ENCODE results near the gene PPARA. TPM values are rescaled to one million over a fixed set of nuclear protein-coding genes. Genes with fewer than 3 reads are reported as not detected.

PPARA gene
- total and polyA plus RNA-seq, 2 donors (not counting 3 experiments of a cell fraction or from before 2014, with no cell fraction given): 3.1 to 10.7 TPM

DNA sequence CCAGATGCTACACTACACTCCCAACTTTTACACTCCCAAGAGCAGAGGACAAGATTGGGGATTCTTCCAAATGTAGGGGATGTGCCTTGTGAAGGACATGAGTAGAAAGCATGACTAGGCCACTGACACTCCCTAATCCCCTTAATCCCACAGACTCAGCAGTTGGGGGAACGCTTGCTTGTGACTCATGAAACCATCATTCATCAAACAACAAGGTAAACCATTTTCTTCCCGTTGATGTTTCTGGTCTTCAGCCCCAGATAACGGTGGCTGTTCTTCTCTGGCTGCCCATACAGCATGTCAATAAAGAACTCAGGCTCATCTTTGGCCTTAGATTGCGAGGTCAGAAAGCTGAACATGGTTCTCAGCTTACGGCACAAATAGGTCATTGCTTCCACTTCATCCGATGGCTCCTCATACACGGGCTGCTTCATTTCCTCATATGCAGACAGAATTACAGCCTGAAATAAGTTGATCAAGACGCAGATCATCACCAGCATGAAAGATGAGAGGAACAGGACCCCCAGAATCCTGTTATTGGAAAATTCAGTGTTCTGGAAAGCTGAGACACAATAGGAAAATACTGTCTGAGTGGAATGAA is 106.1 kb downstream of the PPARA start:
- POLR2A ChIA-PET: no interaction called here
- Histone ChIP-seq H3K27ac (ENCODE audit: insufficient read depth, low read depth, low read length) (no peak overlapping the region), H3K4me3 (replicated peaks in 1 of 3; ENCODE audit: insufficient read depth in 1 of 3, low read depth in 1 of 3, low read length in 3 of 3) (no peak overlapping the region), H4K20me1 (replicated peaks; ENCODE audit: control insufficient read depth, extremely low read depth, insufficient read depth, low read length) (no peaks in the 10 kb centered on the region), H3K9me3 (replicated peaks; ENCODE audit: control insufficient read depth, insufficient read depth, low read length) (no peaks in the 10 kb centered on the region), H3K36me3 (ENCODE audit: control insufficient read depth in 2 of 2, extremely low read depth in 1 of 2, insufficient read depth in 2 of 2, low read length in 2 of 2) (no peaks in the 10 kb centered on the region), H3K27me3 (ENCODE audit: control insufficient read depth in 2 of 2, insufficient read depth in 2 of 2, low read length in 2 of 2) (peaks cover 33 to 45% of the 10 kb centered on the region in 2 experiments), H3K4me2 (ENCODE audit: insufficient read depth, low read length) (no peak overlapping the region), H3K9me1 (replicated peaks; ENCODE audit: control insufficient read depth, extremely low read depth, insufficient read depth, low read length) (no peaks in the 10 kb centered on the region), H3K4me1 (ENCODE audit: control insufficient read depth, extremely low read depth, insufficient read depth, low read length) (no peaks in the 10 kb centered on the region), H3K9ac (replicated peaks; ENCODE audit: extremely low read depth, insufficient read depth, low read length) (no peak overlapping the region), H2AFZ (ENCODE audit: low read depth, low read length) (no peak overlapping the region), H3K79me2 (ENCODE audit: control insufficient read depth, insufficient read depth, low read length) (no peaks in the 10 kb centered on the region)
- dilution Hi-C loops (cut with MboI; ENCODE audit: extremely low pct_ligation_motif_present, low sequenced_read_pairs): no loop called here
- TF ChIP-seq POLR2A (IDR thresholded peaks at IDR 0.05; ENCODE audit: low read depth, low read length) (no peak), MYC (IDR thresholded peaks at IDR 0.05; ENCODE audit: low read depth, low read length) (no peak), MAX (IDR thresholded peaks at IDR 0.05; ENCODE audit: insufficient read depth, insufficient read length) (no peak), EZH2 (IDR thresholded peaks at IDR 0.05; ENCODE audit: borderline replicate concordance, low read depth, low read length, severe bottlenecking) (no peak), JUN (IDR thresholded peaks at IDR 0.05; ENCODE audit: borderline replicate concordance, insufficient read depth, insufficient read length, low read depth) (peak; percentile 5), POLR2AphosphoS5 (IDR thresholded peaks at IDR 0.05; ENCODE audit: insufficient read depth, low read depth, low read length) (no peak)
- CTCF ChIA-PET: no interaction called here
- no peak for FAIRE-seq
- no peak for DNase-seq (ENCODE audit: low read depth, low spot score)
- intact Hi-C loops (cut with micrococcal nuclease): no loop called here
- no TSS peak for BruUV-seq (replicated peaks)

DNA sequence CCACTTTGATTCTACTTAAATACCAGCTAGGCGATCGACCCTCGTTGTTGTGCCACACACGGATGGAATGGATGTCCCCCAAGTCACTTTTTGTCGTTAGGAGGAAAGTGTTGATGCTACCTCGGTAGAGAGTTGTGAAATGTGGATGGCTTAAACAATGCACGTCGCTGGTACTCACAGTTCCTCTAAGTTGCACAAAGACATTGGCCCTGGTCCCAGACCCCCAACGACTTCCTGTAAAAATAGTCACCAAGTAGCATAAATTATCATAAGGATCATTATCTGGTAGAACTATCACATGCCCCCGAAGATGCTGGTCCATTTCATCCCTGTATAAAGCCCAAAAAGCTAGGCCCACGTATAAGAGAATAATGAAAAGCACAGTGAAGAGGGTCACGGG is 109.0 kb downstream of the PPARA start:
- Histone ChIP-seq H3K4me3 (replicated peaks in 1 of 3; ENCODE audit: insufficient read depth in 1 of 3, low read depth in 1 of 3, low read length in 3 of 3) (no peak overlapping the region), H3K9me1 (replicated peaks; ENCODE audit: control insufficient read depth, extremely low read depth, insufficient read depth, low read length) (no peaks in the 10 kb centered on the region), H3K9me3 (replicated peaks; ENCODE audit: control insufficient read depth, insufficient read depth, low read length) (no peaks in the 10 kb centered on the region), H3K27ac (ENCODE audit: insufficient read depth, low read depth, low read length) (no peak overlapping the region), H3K4me1 (ENCODE audit: control insufficient read depth, extremely low read depth, insufficient read depth, low read length) (no peaks in the 10 kb centered on the region), H3K4me2 (ENCODE audit: insufficient read depth, low read length) (no peak overlapping the region), H3K27me3 (ENCODE audit: control insufficient read depth in 2 of 2, insufficient read depth in 2 of 2, low read length in 2 of 2) (peaks cover 40 to 55% of the 10 kb centered on the region in 2 experiments), H3K36me3 (ENCODE audit: control insufficient read depth in 2 of 2, extremely low read depth in 1 of 2, insufficient read depth in 2 of 2, low read length in 2 of 2) (no peaks in the 10 kb centered on the region), H2AFZ (ENCODE audit: low read depth, low read length) (no peak overlapping the region), H3K9ac (replicated peaks; ENCODE audit: extremely low read depth, insufficient read depth, low read length) (no peak overlapping the region), H4K20me1 (replicated peaks; ENCODE audit: control insufficient read depth, extremely low read depth, insufficient read depth, low read length) (no peaks in the 10 kb centered on the region), H3K79me2 (ENCODE audit: control insufficient read depth, insufficient read depth, low read length) (no peaks in the 10 kb centered on the region)
- CTCF ChIA-PET: no interaction called here
- TF ChIP-seq GATA2 (IDR thresholded peaks at IDR 0.05; ENCODE audit: insufficient read depth, insufficient read length, low read depth, low read length) (no peak), POLR2A (IDR thresholded peaks at IDR 0.05; ENCODE audit: low read depth, low read length) (no peak), JUN (IDR thresholded peaks at IDR 0.05; ENCODE audit: borderline replicate concordance, insufficient read depth, insufficient read length, low read depth) (no peak), MYC (IDR thresholded peaks at IDR 0.05; ENCODE audit: low read depth, low read length) (no peak), FOS (IDR thresholded peaks at IDR 0.05; ENCODE audit: borderline replicate concordance, insufficient read depth, low read length) (no peak), EZH2 (IDR thresholded peaks at IDR 0.05; ENCODE audit: borderline replicate concordance, low read depth, low read length, severe bottlenecking) (no peak), POLR2AphosphoS5 (IDR thresholded peaks at IDR 0.05; ENCODE audit: insufficient read depth, low read depth, low read length) (no peak), MAX (IDR thresholded peaks at IDR 0.05; ENCODE audit: insufficient read depth, insufficient read length) (no peak)
- TF ChIP-seq, protein P1, sequence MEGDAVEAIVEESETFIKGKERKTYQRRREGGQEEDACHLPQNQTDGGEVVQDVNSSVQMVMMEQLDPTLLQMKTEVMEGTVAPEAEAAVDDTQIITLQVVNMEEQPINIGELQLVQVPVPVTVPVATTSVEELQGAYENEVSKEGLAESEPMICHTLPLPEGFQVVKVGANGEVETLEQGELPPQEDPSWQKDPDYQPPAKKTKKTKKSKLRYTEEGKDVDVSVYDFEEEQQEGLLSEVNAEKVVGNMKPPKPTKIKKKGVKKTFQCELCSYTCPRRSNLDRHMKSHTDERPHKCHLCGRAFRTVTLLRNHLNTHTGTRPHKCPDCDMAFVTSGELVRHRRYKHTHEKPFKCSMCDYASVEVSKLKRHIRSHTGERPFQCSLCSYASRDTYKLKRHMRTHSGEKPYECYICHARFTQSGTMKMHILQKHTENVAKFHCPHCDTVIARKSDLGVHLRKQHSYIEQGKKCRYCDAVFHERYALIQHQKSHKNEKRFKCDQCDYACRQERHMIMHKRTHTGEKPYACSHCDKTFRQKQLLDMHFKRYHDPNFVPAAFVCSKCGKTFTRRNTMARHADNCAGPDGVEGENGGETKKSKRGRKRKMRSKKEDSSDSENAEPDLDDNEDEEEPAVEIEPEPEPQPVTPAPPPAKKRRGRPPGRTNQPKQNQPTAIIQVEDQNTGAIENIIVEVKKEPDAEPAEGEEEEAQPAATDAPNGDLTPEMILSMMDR (IDR thresholded peaks at IDR 0.05; ENCODE audit: extremely low read depth in 1 of 2, insufficient read depth in 1 of 2, low read depth in 1 of 2, low read length in 2 of 2): no peak
- dilution Hi-C loops (cut with MboI; ENCODE audit: extremely low pct_ligation_motif_present, low sequenced_read_pairs): no loop called here
- intact Hi-C loops (cut with micrococcal nuclease): no loop called here
- POLR2A ChIA-PET: no interaction called here
- DNase-seq (ENCODE audit: low read depth, low spot score) (no peak), FAIRE-seq (no peak)
- BruUV-seq (replicated peaks): no TSS peak
